HUES64 (cell line): Measurements from ENCODE around the gene KDM4B.

ENCODE experiments used
- H3K27ac ChIP-seq: 2 replicates; pipeline ENCODE4 v1.7.0; 2013; ENCODE audit warnings: low read depth, low read length, inconsistent platforms
- H3K27me3 ChIP-seq: 2 replicates; pipeline ENCODE4 v1.6.1; 2013; ENCODE audit warnings: mild to moderate bottlenecking, low read length; ENCODE audit not compliant: insufficient read depth
- H3K36me3 ChIP-seq: 2 replicates; pipeline ENCODE4 v1.6.1; 2013; ENCODE audit warnings: mild to moderate bottlenecking, low read length; ENCODE audit not compliant: insufficient read depth
- H3K4me1 ChIP-seq: 2 replicates; pipeline ENCODE4 v1.6.1; 2013; ENCODE audit warnings: mild to moderate bottlenecking, low read length, moderate library complexity; ENCODE audit not compliant: insufficient read depth
- H3K4me3 ChIP-seq: 2 replicates; pipeline ENCODE4 v1.5.1; 2013; ENCODE audit warnings: mild to moderate bottlenecking, low read length, moderate library complexity
- H3K9ac ChIP-seq: 2 replicates; pipeline ENCODE4 v1.6.1; 2013; ENCODE audit warnings: mild to moderate bottlenecking, low read depth, low read length
- H3K9me3 ChIP-seq: 2 replicates; pipeline ENCODE4 v1.6.1; 2013; ENCODE audit warnings: low read depth, low read length; ENCODE audit not compliant: insufficient read depth
- WGBS: fragments of 150-250, 120-280 bp; methylation state at CpG from one replicate; pipeline ENCODE4 v1.1.7; 2013; ENCODE audit warnings: missing lambda C conversion rate; 5-methylcytosine and 5-hydroxymethylcytosine counted together

KDM4B gene

DNA sequence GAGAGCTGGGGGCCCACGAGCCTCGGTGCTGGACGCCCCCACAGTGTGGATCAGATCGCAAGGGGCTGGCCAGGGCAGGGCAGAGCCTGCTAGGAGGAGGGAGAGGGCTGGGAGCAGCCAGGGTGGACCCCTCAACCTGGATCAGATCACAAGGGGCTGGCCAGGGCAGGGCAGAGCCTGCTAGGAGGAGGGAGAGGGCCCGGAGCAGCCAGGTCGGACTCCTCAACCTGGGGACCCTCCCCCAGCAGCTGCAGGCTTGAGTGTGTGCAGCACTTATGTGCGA lies 126.6 kb downstream of the KDM4B start:
- no peaks in the 10 kb centered on the region for H3K27me3 ChIP-seq
- 0 out of 2 replicates have a peak overlapping the region, but pooled peaks have one; percentile 19 for H3K9ac ChIP-seq
- peaks cover 18% of the 10 kb centered on the region for H3K36me3 ChIP-seq
- peaks cover 5% of the 10 kb centered on the region; the same call in 1 of the 2 replicates for H3K4me1 ChIP-seq
- WGBS, result 88% methylated on average over 7 of the region's 7 CpGs
- no peak overlapping the region for H3K4me3 ChIP-seq
- no peak overlapping the region for H3K27ac ChIP-seq
- peaks cover 18% of the 10 kb centered on the region for H3K9me3 ChIP-seq

- Histone ChIP-seq H3K27ac (no peak overlapping the region), H3K4me1 (no peaks in the 10 kb centered on the region), H3K27me3 (no peaks in the 10 kb centered on the region), H3K9me3 (peaks cover 18% of the 10 kb centered on the region), H3K9ac (no peak overlapping the region), H3K4me3 (no peak overlapping the region), H3K36me3 (peaks cover 18% of the 10 kb centered on the region)
- whole genome bisulfite sequencing, result 97% methylated on average over 37 of the region's 37 CpGs
Measured at GRCh38 chr19:5096536-5096935, 127.6 kb downstream of the KDM4B start.

DNA sequence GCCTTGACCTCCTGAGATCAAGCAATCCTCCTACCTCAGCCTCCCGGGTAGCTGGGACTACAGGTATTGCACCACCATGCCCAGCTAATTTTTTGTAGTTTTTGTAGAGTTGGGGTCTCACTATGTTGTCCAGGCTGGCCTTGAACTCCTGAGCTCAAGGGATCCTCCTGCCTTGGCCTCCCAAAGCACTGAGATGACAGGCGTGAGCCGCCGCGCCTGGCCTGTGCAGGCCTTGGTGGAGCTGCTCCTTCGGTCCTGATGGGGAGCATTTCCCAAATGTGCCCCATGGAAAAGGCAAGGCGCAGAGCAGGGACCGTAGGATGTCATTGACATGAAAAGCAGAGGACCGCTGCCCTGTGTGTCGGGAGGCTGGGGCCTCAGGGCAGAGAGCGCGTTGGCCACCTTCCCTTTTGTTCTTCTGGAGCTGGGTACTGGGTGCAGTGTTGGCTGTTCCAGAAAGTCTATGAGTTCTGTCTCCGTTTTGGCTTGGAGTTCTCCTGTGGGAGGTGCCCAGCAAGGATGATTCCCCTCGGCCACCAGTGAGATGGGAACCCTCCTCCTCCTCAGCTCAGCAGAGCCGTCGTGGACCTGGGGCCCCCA lies 128.5 kb downstream of the KDM4B start:
- Histone ChIP-seq H3K4me1 (no peaks in the 10 kb centered on the region), H3K9me3 (peaks cover 18% of the 10 kb centered on the region), H3K4me3 (no peak overlapping the region), H3K9ac (no peak overlapping the region), H3K36me3 (peaks cover 18% of the 10 kb centered on the region), H3K27me3 (no peaks in the 10 kb centered on the region), H3K27ac (no peak overlapping the region)
- 95% methylated on average over 16 of the region's 16 CpGs for WGBS

DNA sequence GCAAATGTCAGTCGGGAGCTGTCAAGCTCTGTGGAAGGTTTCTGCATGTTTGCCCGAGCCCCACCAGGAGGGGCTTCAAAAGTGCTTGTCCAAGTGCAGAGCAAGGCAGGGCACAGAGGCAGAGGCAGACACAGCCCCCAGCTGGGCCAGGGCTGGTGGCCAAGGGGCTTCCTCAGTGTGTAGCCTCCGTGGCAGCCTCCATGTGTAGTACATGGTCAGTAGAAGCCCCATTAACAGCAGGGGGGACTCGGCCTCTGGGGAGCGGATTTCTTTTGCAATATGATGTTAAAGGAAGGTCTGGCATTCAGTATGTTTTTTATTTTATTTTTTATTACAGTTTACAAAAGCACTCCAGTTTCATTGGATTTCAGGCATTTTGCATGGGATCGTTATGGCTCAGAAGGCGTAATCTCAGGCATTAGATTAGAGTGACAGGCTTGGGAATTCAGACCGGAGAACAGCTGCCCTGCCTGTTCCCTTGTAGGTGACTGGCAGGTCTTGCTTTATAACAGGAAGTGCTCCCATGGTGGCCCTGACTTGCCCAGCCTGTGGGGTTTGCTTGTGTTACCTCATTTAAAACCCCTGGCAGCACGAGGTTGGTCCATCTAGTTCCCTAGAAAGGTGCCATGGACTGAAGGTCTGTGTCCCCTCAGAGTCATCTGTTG lies 129.2 kb downstream of the KDM4B start:
- Histone ChIP-seq H3K27me3 (no peaks in the 10 kb centered on the region), H3K36me3 (peaks cover 18% of the 10 kb centered on the region), H3K27ac (no peak overlapping the region), H3K4me3 (no peak overlapping the region), H3K9ac (no peak overlapping the region), H3K9me3 (peaks cover 18% of the 10 kb centered on the region), H3K4me1 (no peaks in the 10 kb centered on the region)
- 95% methylated on average over 9 of the region's 9 CpGs for WGBS

GRCh38 chr19:5098646-5099045 lies 129.7 kb downstream of the KDM4B start:
- Histone ChIP-seq H3K36me3 (peaks cover 18% of the 10 kb centered on the region), H3K27ac (no peak overlapping the region), H3K4me1 (no peaks in the 10 kb centered on the region), H3K4me3 (no peak overlapping the region), H3K27me3 (no peaks in the 10 kb centered on the region), H3K9ac (no peak overlapping the region), H3K9me3 (peaks cover 18% of the 10 kb centered on the region)
- 88% methylated on average over 3 of the region's 3 CpGs for WGBS

GRCh38 chr19:5099701-5100221 lies 130.8 kb downstream of the KDM4B start:
- H3K9ac ChIP-seq, result no peak overlapping the region
- no peaks in the 10 kb centered on the region for H3K4me1 ChIP-seq
- peaks cover 18% of the 10 kb centered on the region for H3K36me3 ChIP-seq
- H3K4me3 ChIP-seq, result no peak overlapping the region
- no peaks in the 10 kb centered on the region for H3K27me3 ChIP-seq
- peaks cover 18% of the 10 kb centered on the region for H3K9me3 ChIP-seq
- no peak overlapping the region for H3K27ac ChIP-seq
- 96% methylated on average over 5 of the region's 5 CpGs for WGBS

DNA sequence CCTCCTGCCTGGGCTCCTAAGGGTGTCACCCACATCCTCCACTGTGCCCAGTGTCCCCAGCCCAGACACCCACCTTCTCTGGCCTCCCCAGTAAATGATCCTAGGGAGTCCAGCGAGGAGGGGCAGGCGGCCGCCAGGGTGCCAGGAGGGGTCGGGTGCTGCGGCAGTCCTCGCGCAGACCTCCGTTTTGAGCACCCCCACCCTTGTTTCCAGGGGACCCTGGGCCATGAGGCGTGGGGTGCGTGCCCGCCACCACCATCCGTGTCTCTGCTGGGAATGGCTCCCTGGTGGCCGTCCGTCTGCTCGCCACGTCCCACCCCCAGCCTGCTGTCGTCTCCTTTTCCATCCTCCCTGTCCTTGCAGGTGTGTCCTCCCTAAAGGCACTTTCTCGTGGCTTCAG lies 133.0 kb downstream of the KDM4B start:
- H3K9ac ChIP-seq, result no peak overlapping the region
- H3K4me3 ChIP-seq, result no peak overlapping the region
- WGBS, result 96% methylated on average over 18 of the region's 18 CpGs
- H3K27me3 ChIP-seq, result no peaks in the 10 kb centered on the region
- H3K4me1 ChIP-seq, result no peaks in the 10 kb centered on the region
- peaks cover 18% of the 10 kb centered on the region for H3K9me3 ChIP-seq
- no peak overlapping the region for H3K27ac ChIP-seq
- H3K36me3 ChIP-seq, result peaks cover 23% of the 10 kb centered on the region

DNA sequence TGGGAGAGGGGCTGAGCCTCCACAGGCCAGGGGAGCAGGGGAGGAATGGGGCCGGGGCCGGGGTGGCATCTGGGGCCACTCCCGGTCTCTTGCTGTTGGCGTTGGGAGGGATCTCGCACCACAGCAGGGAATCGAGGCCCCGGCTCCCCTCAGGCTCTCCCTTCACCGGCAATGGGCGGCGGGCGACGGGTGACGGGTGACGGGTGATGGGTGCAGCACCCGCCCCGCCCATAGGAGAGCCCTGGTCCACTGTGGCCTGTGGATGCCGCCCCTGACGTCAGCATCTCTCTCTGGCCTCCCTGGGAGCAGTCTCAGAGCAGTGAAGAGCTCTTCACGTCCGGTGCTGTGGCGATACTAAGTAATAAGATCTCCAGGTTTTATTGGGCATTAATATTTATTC lies 133.6 kb downstream of the KDM4B start:
- H3K9ac ChIP-seq, result no peak overlapping the region
- H3K4me3 ChIP-seq, result no peak overlapping the region
- no peaks in the 10 kb centered on the region for H3K4me1 ChIP-seq
- H3K27me3 ChIP-seq, result no peaks in the 10 kb centered on the region
- WGBS, result 95% methylated on average over 21 of the region's 21 CpGs
- H3K36me3 ChIP-seq, result peaks cover 23% of the 10 kb centered on the region
- H3K9me3 ChIP-seq, result peaks cover 18% of the 10 kb centered on the region
- no peak overlapping the region for H3K27ac ChIP-seq

DNA sequence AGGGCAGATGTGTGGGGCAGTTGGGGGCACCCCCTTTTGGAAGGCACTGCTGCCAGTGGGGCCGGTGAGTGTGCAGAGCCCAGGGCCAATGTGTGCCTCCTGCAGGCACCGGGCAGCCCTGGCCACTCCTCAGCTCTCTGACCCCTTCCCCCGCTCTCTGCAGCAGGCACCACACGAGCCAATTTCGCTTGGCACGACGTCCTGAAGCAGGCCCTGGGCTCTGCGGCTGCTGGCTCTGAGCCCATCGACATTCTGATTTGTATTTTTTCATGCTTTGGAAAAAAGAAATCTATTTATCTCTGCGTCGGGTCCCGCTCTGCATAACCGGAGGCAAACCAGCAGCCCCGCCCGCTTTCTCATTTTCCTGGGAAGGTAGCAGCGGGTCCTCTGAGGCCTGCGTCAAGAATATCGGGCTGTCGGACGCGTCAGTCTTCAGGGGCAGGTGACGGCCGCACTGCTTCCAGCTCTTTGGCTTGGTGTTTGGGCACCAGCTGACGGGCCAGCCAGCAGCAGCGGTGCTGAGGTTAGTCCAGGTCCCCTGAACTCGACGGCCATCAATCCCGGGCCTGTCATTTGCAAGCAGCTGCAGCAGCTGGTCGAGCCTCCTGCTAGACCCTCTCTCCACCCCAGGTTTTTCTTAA lies 134.3 kb downstream of the KDM4B start:
- peaks cover 23% of the 10 kb centered on the region for H3K36me3 ChIP-seq
- no peaks in the 10 kb centered on the region for H3K4me1 ChIP-seq
- H3K9ac ChIP-seq, result no peak overlapping the region
- 92% methylated on average over 29 of the region's 29 CpGs for WGBS
- H3K27me3 ChIP-seq, result no peaks in the 10 kb centered on the region
- H3K9me3 ChIP-seq, result peaks cover 18% of the 10 kb centered on the region
- no peak overlapping the region for H3K27ac ChIP-seq
- no peak overlapping the region for H3K4me3 ChIP-seq

DNA sequence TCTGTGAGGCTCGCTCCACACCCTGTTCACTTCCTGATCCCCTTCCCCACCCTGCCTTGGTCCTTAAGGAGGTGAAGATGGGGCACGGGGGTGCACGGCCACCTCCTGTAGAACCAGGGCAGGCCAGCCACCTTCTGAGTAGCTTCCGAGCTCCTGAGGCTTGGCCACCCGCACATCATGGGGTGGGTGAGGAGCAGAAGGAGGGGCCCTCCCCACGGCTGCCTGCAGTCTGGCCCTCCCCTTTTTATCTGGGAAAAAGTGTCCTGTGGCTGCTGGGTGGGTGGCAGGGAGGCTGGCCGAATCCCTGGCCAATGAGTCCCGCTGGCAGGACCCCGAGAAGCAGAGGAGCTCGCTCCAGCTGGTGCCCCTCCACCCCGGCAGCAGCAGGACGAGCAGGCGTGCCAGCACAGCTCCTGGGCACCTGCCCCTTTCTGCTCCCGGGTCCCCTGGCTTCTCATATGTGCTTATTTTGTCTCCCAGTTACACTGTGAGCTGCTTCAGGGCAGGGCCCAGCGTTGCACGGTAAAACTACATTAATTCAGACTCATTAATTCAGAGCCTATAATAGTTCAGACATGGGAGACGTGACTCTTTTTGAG lies 135.0 kb downstream of the KDM4B start:
- WGBS, result 91% methylated on average over 17 of the region's 17 CpGs

DNA sequence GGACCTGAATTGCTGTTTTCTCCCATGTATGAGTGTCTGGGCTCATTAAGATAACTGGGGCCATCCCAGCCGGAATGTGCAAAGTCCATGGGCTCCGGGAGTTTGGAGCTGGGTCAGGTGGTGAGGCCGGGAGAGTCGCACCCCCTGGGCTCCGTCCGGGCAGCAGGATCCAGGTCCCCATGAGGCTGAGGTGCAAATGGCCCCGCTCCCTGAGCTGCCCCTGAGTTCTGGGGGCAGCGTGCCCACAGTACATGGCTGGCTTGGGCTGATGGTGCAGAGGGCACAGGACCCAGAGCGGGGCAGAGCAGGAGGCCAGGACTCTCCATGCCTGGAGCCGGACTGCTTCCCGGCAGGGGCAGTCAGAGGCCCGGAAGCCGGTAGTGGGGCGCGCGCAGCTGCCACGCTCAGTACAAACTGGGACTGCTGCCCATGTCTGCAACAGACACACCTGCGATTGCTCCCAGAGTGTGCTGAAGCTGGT lies 136.0 kb downstream of the KDM4B start:
- Histone ChIP-seq H3K27me3 (no peaks in the 10 kb centered on the region), H3K4me1 (peaks cover 3% of the 10 kb centered on the region; the same call in 1 of the 2 replicates), H3K27ac (no peak overlapping the region), H3K36me3 (peaks cover 9% of the 10 kb centered on the region; the same call in 1 of the 2 replicates), H3K4me3 (no peak overlapping the region), H3K9me3 (peaks cover 3% of the 10 kb centered on the region), H3K9ac (no peak overlapping the region)
- WGBS, result 85% methylated on average over 18 of the region's 18 CpGs

More for the DNA sequence above, 135.0 kb downstream of the KDM4B start:
- H3K27me3 ChIP-seq, result no peaks in the 10 kb centered on the region
- peaks cover 13% of the 10 kb centered on the region for H3K9me3 ChIP-seq
- H3K27ac ChIP-seq, result no peak overlapping the region
- no peak overlapping the region for H3K4me3 ChIP-seq
- H3K9ac ChIP-seq, result no peak overlapping the region
- H3K36me3 ChIP-seq, result peaks cover 18% of the 10 kb centered on the region
- H3K4me1 ChIP-seq, result no peaks in the 10 kb centered on the region
